ENCODE measurements around the gene SGMS1. TPM values are rescaled to one million over a fixed set of nuclear protein-coding genes. Genes with fewer than 3 reads are reported as not detected.
"Not testable (repeated sequence)": the region's sequence is repeated elsewhere in the genome, so short reads cannot be mapped to it uniquely, and the experiment has no call there.

The SGMS1 gene
- total RNA-seq, 1 donor from 2014 or later, result 93.8 TPM

DNA sequence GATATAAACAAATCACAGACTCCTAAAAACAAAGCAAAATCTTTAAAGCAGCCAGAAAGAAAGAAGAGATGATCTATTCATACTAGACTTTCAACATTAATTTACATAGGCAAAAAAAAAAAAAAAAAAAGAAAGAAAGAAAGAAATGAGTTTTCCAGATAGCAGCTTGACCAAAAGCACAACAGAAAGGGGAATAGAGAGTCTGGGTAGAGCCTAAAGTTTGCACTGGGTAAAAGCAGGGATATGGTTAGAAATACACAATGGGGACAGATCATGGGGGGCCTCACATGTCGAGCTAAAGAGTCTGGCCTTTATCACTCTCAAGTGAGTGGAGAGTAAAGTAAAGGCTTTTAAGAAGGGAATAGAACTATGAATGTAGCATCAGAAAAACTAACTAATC lies 169.8 kb downstream of the SGMS1 start:
- Histone ChIP-seq H3K27ac (no peak overlapping the region), H3K4me1 (no peaks in the 10 kb centered on the region), H3K27me3 (no peaks in the 10 kb centered on the region), H3K36me3 (no peaks in the 10 kb centered on the region), H3K4me3 (no peak overlapping the region), H3K9me3 (no peaks in the 10 kb centered on the region)
- intact Hi-C loops (cut with DNase I), result no loop called here
- DNase-seq (ENCODE audit: extremely low spot score in 2 of 2), result no peak
- TF ChIP-seq POLR2A (IDR thresholded peaks at IDR 0.05) (no peak), POLR2AphosphoS5 (IDR thresholded peaks at IDR 0.05; ENCODE audit: insufficient read depth in 1 of 2, low read depth in 1 of 2) (no peak)
- TF ChIP-seq, protein P1, sequence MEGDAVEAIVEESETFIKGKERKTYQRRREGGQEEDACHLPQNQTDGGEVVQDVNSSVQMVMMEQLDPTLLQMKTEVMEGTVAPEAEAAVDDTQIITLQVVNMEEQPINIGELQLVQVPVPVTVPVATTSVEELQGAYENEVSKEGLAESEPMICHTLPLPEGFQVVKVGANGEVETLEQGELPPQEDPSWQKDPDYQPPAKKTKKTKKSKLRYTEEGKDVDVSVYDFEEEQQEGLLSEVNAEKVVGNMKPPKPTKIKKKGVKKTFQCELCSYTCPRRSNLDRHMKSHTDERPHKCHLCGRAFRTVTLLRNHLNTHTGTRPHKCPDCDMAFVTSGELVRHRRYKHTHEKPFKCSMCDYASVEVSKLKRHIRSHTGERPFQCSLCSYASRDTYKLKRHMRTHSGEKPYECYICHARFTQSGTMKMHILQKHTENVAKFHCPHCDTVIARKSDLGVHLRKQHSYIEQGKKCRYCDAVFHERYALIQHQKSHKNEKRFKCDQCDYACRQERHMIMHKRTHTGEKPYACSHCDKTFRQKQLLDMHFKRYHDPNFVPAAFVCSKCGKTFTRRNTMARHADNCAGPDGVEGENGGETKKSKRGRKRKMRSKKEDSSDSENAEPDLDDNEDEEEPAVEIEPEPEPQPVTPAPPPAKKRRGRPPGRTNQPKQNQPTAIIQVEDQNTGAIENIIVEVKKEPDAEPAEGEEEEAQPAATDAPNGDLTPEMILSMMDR (IDR thresholded peaks at IDR 0.05), result no peak

DNA sequence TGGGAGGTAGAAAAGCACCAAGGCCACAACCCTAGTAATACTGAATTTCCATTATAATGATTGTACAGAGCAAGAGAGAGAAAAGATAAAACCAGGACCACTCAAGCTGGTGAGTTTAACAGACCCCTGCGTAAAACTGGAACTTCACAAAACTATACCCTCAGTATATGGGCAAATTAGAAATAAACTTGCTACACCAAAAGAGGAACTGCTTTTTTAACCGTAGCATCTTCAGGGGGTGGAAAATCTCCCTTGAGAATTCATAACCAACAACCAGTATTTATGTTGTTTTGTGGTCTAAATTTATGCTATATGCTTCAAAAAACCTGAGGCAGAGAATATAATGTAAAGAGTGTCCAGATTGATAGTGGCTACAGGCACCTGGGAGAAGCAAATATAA lies 171.2 kb downstream of the SGMS1 start:
- TF ChIP-seq POLR2AphosphoS5 (IDR thresholded peaks at IDR 0.05; ENCODE audit: insufficient read depth in 1 of 2, low read depth in 1 of 2) (no peak), POLR2A (IDR thresholded peaks at IDR 0.05) (no peak)
- TF ChIP-seq, protein P1 (IDR thresholded peaks at IDR 0.05), result no peak
- intact Hi-C loops (cut with DNase I), result no loop called here

DNA sequence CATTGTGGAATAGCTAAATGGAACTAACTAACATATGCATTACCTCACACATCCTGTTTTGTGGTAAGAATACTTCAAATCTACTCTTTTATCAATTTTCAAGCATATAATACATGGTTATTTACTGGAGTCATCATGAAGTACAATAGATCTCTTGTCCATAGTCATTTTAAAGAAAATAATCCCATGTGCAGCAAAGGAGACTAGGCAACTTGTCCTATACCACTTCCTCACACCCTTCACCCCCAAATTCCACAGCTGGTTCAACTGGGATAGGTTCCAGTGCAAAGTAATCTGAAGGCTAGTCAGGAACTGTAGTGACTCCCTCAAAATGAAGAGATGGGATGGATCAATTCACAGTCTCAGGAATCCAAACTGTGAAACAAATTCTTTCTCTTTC lies 176.1 kb downstream of the SGMS1 start:
- no peaks in the 10 kb centered on the region for H3K27me3 ChIP-seq
- H3K4me1 ChIP-seq, result no peaks in the 10 kb centered on the region
- TF ChIP-seq, protein P1 (IDR thresholded peaks at IDR 0.05), result no peak
- no peak for TF ChIP-seq POLR2A (IDR thresholded peaks at IDR 0.05)
- no peak for TF ChIP-seq POLR2AphosphoS5 (IDR thresholded peaks at IDR 0.05; ENCODE audit: insufficient read depth in 1 of 2, low read depth in 1 of 2)
- intact Hi-C loops (cut with DNase I), result no loop called here
- H3K27ac ChIP-seq, result no peak overlapping the region
- no peak overlapping the region for H3K4me3 ChIP-seq
- no peak for DNase-seq (ENCODE audit: extremely low spot score in 2 of 2)
- H3K36me3 ChIP-seq, result no peaks in the 10 kb centered on the region
- no peaks in the 10 kb centered on the region for H3K9me3 ChIP-seq

More for the DNA sequence above, 171.2 kb downstream of the SGMS1 start:
- Histone ChIP-seq H3K27me3 (no peaks in the 10 kb centered on the region), H3K27ac (no peak overlapping the region), H3K9me3 (no peaks in the 10 kb centered on the region), H3K4me3 (no peak overlapping the region), H3K36me3 (no peaks in the 10 kb centered on the region), H3K4me1 (no peaks in the 10 kb centered on the region)
- no peak for DNase-seq (ENCODE audit: extremely low spot score in 2 of 2)

DNA sequence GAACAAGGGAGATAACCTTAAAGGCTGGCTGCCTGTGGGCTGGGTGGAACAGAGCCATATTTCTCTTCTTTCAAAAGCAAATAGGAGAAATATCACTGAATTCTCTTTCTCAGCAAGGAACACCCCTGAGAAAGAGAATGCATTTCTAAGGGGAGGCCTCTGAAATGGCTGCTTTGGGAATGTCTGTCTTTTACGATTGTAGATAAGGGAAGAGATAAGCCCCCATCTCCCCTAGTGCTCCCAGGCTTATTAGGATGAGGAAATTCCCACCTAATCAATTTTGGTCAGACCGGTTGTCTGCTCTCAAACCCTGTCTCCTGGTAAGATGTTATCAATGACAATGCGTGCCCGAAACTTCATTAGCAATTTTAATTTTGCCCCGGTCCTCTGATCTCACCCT lies 178.0 kb downstream of the SGMS1 start:
- H3K27me3 ChIP-seq; H3K27ac ChIP-seq; H3K4me3 ChIP-seq; intact Hi-C loops (cut with DNase I); H3K36me3 ChIP-seq; H3K4me1 ChIP-seq; DNase-seq (ENCODE audit: extremely low spot score in 2 of 2); H3K9me3 ChIP-seq: not testable (repeated sequence)

DNA sequence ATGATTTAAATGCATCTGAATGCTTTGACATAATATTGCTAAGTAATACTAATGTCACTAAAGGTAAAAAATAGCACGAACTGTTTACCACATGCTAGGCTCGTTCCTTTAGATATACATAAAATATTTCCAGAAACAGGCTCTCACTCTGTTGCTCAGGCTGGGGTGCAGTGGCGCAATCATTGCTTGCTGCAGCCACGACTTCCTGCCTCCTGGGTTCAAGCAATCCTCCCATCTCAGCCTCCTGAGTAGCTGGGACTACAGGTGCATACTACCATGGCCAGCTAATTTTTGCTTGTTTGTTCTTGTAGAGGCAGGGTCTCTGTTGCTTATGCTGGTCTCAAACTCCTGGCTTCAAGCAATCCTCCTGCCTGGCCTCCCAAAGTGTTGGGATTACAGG lies 183.3 kb downstream of the SGMS1 start:
- Histone ChIP-seq H3K36me3 (no peaks in the 10 kb centered on the region), H3K4me1 (no peaks in the 10 kb centered on the region), H3K9me3 (no peaks in the 10 kb centered on the region), H3K4me3 (no peak overlapping the region), H3K27ac (no peak overlapping the region), H3K27me3 (no peaks in the 10 kb centered on the region)
- TF ChIP-seq, protein P1 (IDR thresholded peaks at IDR 0.05), result no peak
- TF ChIP-seq POLR2AphosphoS5 (IDR thresholded peaks at IDR 0.05; ENCODE audit: insufficient read depth in 1 of 2, low read depth in 1 of 2), result no peak
- no peak for TF ChIP-seq POLR2A (IDR thresholded peaks at IDR 0.05)
- intact Hi-C loops (cut with DNase I), result no loop called here
- no peak for DNase-seq (ENCODE audit: extremely low spot score in 2 of 2)

DNA sequence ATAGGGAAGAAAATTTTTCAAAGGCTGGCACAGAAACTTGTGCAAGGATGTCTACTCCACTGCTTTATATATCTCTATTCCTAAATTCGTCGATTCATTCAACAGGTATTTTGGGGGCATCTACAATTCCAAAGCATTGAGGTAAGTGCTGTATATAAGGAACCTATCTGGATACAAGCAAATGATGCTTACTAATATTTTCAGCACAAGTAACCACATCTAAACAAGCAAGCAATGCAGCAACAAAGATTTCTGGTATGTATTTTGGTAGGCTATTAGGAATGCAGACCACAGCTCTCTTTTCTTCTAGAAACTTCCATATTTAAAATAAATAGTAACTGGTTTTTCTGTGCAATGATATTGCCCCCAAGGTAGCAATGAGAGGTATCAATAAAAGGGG lies 183.9 kb downstream of the SGMS1 start:
- TF ChIP-seq POLR2AphosphoS5 (IDR thresholded peaks at IDR 0.05; ENCODE audit: insufficient read depth in 1 of 2, low read depth in 1 of 2) (no peak), POLR2A (IDR thresholded peaks at IDR 0.05) (no peak)
- TF ChIP-seq, protein P1 (IDR thresholded peaks at IDR 0.05), result no peak
- no peaks in the 10 kb centered on the region for H3K4me1 ChIP-seq
- no peak overlapping the region for H3K4me3 ChIP-seq
- DNase-seq (ENCODE audit: extremely low spot score in 2 of 2), result no peak
- intact Hi-C loops (cut with DNase I), result no loop called here
- H3K36me3 ChIP-seq, result no peaks in the 10 kb centered on the region
- H3K27ac ChIP-seq, result no peak overlapping the region
- H3K27me3 ChIP-seq, result no peaks in the 10 kb centered on the region
- no peaks in the 10 kb centered on the region for H3K9me3 ChIP-seq

All from vagina (tissue), 2 donors.